Keratinocyte (primary cell): Measurements from ENCODE around the gene TOGARAM1. TPM values are rescaled to one million over a fixed set of nuclear protein-coding genes. Genes with fewer than 3 reads are reported as not detected.

Experiments used
- DNase-seq: peaks from one replicate; pipeline ENCODE4 v3.0.0-alpha.2; 2011; ENCODE audit warnings: low read depth, missing footprints, low spot score
- FAIRE-seq: peaks from 2 replicates; lab custom pipeline; 2011; peaks lifted over from hg19 to GRCh38; lab: Jason Lieb, UNC
- H2AFZ ChIP-seq: 2 replicates; pipeline ENCODE4 v1.6.0; 2012; ENCODE audit warnings: low read length, control low read depth, inconsistent platforms; ENCODE audit not compliant: control insufficient read depth
- H3K27ac ChIP-seq: 2 replicates; pipeline ENCODE4 v1.5.1; 2011; ENCODE audit warnings: low read length; ENCODE audit not compliant: control insufficient read depth, insufficient read depth
- H3K27me3 ChIP-seq: 3 replicates; pipeline ENCODE4 v1.6.0; 2011; ENCODE audit warnings: low read length; ENCODE audit not compliant: control insufficient read depth, insufficient read depth; ENCODE audit errors: extremely low read depth
- H3K36me3 ChIP-seq, 2 experiments: 2 replicates in 1 of 2; 3 replicates in 1 of 2; pipeline ENCODE4 v1.5.1; 2011; ENCODE audit warnings: low read length in 2 of 2, mild to moderate bottlenecking in 1 of 2; ENCODE audit not compliant: control insufficient read depth in 2 of 2, insufficient read depth in 2 of 2; ENCODE audit errors: extremely low read depth in 1 of 2
- H3K4me1 ChIP-seq: 3 replicates; pipeline ENCODE4 v1.5.1; 2011; ENCODE audit warnings: low read length; ENCODE audit not compliant: control insufficient read depth, insufficient read depth; ENCODE audit errors: extremely low read depth
- H3K4me2 ChIP-seq: 3 replicates; pipeline ENCODE4 v1.6.0; 2011; ENCODE audit warnings: low read depth, low read length; ENCODE audit not compliant: control insufficient read depth, insufficient read depth; ENCODE audit errors: extremely low read depth
- H3K4me3 ChIP-seq, 3 experiments: fragments of 200-600 bp in 1 of 3; sonication (generic) in 1 of 3; 2 replicates in 2 of 3; 3 replicates in 1 of 3; pipeline ENCODE4 v1.5.1; 2011 to 2016; ENCODE audit warnings: low read length in 3 of 3, mild to moderate bottlenecking in 3 of 3, control low read depth in 2 of 3, inconsistent platforms in 1 of 3, low read depth in 1 of 3, mixed read lengths in 1 of 3, mixed run types in 1 of 3, moderate library complexity in 1 of 3; ENCODE audit not compliant: control insufficient read depth in 2 of 3, insufficient read depth in 2 of 3; ENCODE audit errors: extremely low read depth in 1 of 3
- H3K79me2 ChIP-seq: 2 replicates; pipeline ENCODE4 v1.6.0; 2012; ENCODE audit warnings: low read length; ENCODE audit not compliant: control insufficient read depth, insufficient read depth
- H3K9ac ChIP-seq: 3 replicates; pipeline ENCODE4 v1.6.0; 2011; ENCODE audit warnings: low read length; ENCODE audit not compliant: control insufficient read depth, insufficient read depth; ENCODE audit errors: extremely low read depth
- H3K9me1 ChIP-seq: 3 replicates; pipeline ENCODE4 v1.6.0; 2011; ENCODE audit warnings: low read length; ENCODE audit not compliant: control insufficient read depth, insufficient read depth; ENCODE audit errors: extremely low read depth
- H3K9me3 ChIP-seq: 2 replicates; pipeline ENCODE4 v1.5.1; 2012; ENCODE audit warnings: low read depth, low read length; ENCODE audit not compliant: control insufficient read depth
- H4K20me1 ChIP-seq: 3 replicates; pipeline ENCODE4 v1.6.0; 2011; ENCODE audit warnings: low read length; ENCODE audit not compliant: control insufficient read depth, insufficient read depth; ENCODE audit errors: extremely low read depth
- CTCF ChIP-seq, 3 experiments: IDR thresholded peaks in 1 of 3; conservative IDR thresholded peaks in 1 of 3; optimal IDR thresholded peaks in 1 of 3; 2 replicates in 2 of 3; 3 replicates in 1 of 3; pipeline versions ENCODE3 to v1.5.1; 2011; ENCODE audit warnings: low read length in 3 of 3, mild to moderate bottlenecking in 3 of 3, moderate library complexity in 2 of 3, control low read depth in 1 of 3, inconsistent platforms in 1 of 3; ENCODE audit not compliant: insufficient read depth in 2 of 3; ENCODE audit errors: extremely low read depth in 1 of 3
- EZH2 ChIP-seq: IDR thresholded peaks from one replicate; pipeline ENCODE4 v1.6.1; 2012; ENCODE audit warnings: inconsistent platforms, mild to moderate bottlenecking, low read length, moderate library complexity
- dilution Hi-C: fragments of 300-500 bp; cut with MboI; formaldehyde crosslinking; loops from one replicate; pipeline ENCODE4 v1.7.0; 2020; ENCODE audit warnings: low sequenced_read_pairs; ENCODE audit not compliant: extremely low pct_ligation_motif_present
- polyA minus RNA-seq, 3 experiments: library from RNA; depleted of rRNA, polyadenylated mRNA; stranded (reverse); fragments of >200 nt; gene quantifications; 1 replicate in 1 of 3; 2 replicates in 1 of 3; 3 replicates in 1 of 3; pipeline ENCODE4 v1.2.3, GENCODE V29; 2011
- polyA plus RNA-seq, 5 experiments: library from polyadenylated mRNA; depleted of rRNA in 3 of 5; stranded (reverse) in 3 of 5; stranded (forward) in 1 of 5; unstranded in 1 of 5; fragments of >200 nt; gene quantifications; 1 replicate in 1 of 5; 2 replicates in 3 of 5; 3 replicates in 1 of 5; pipeline versions ENCODE4 v1.2.1 to v1.2.3, GENCODE V29; 2011 to 2012; ENCODE audit warnings: missing spikeins in 2 of 5, low read depth in 1 of 5, low replicate concordance in 1 of 5

The TOGARAM1 gene
- polyA plus RNA-seq (4.9 to 8.2 TPM (median 7.3 TPM) in 3 replicates), polyA minus RNA-seq (3.9 to 20.3 TPM (median 14.1 TPM) in 3 replicates)
- 2.9 TPM for polyA plus RNA-seq (2011; ENCODE audit: low read depth)
- polyA plus RNA-seq (2011; cell fraction: cytosol; rRNA removed), result 2.8 and 8.0 TPM in 2 replicates
- 9.4 and 9.9 TPM in 2 replicates for polyA plus RNA-seq (2011; cell fraction: nucleus; rRNA removed)
- 3.4 and 4.1 TPM in 2 replicates for polyA plus RNA-seq (2012; ENCODE audit: low replicate concordance)
- polyA minus RNA-seq (2011; cell fraction: cytosol; rRNA and poly(A)+ RNA removed), result 10.2 TPM
- 13.8 and 31.7 TPM in 2 replicates for polyA minus RNA-seq (2011; cell fraction: nucleus; rRNA and poly(A)+ RNA removed)

- dilution Hi-C loops, result no loop called here
- DNase-seq (peak; percentile 92), FAIRE-seq (peak; percentile 99)
- peaks cover 10% of the 10 kb centered on the region for H4K20me1 ChIP-seq
- H3K9me1 ChIP-seq, result peaks cover 4% of the 10 kb centered on the region
- H3K27me3 ChIP-seq, result no peaks in the 10 kb centered on the region
- TF ChIP-seq CTCF (optimal IDR thresholded peaks at IDR 0.05 in 1 of 3, IDR thresholded peaks at IDR 0.05 in 1 of 3, conservative IDR thresholded peaks at IDR 0.05 in 1 of 3; ENCODE audit: extremely low read depth in 1 of 3, insufficient read depth in 2 of 3, low read length in 3 of 3), result no peak
- TF ChIP-seq EZH2, result no peak
- peaks cover 27% of the 10 kb centered on the region for H3K4me1 ChIP-seq
- peak within 1 kb of the TSS; percentile 99 for H2AFZ ChIP-seq
- peak within 1 kb of the TSS; percentile 87 for H3K4me2 ChIP-seq
- peaks cover 86% of the 10 kb centered on the region for H3K79me2 ChIP-seq
- peak within 1 kb of the TSS; percentile 93 for H3K9ac ChIP-seq
- H3K36me3 ChIP-seq, result no peaks in the 10 kb centered on the region
- peak within 1 kb of the TSS; percentile 80 to 99 (median 98) for H3K4me3 ChIP-seq
- H3K27ac ChIP-seq, result peak within 1 kb of the TSS; percentile 96
- no peaks in the 10 kb centered on the region for H3K9me3 ChIP-seq
These were observed at the start of gene TOGARAM1, which contains the start of gene KLHL28 for GRCh38 chr14:44961554-44962333. TSS of gene TOGARAM1 (plus strand) at chr14:44962190. CDS start at chr14:44962422, 232 bp downstream. TSS of gene KLHL28 (minus strand) at chr14:44961947. CDS start at chr14:44945928, 16,019 bp downstream.

- H3K27me3 ChIP-seq, result peaks cover 9% of the 10 kb centered on the region
- H3K36me3 ChIP-seq, result no peaks in the 10 kb centered on the region
- TF ChIP-seq EZH2, result no peak
- no peak for TF ChIP-seq CTCF (optimal IDR thresholded peaks at IDR 0.05 in 1 of 3, IDR thresholded peaks at IDR 0.05 in 1 of 3, conservative IDR thresholded peaks at IDR 0.05 in 1 of 3; ENCODE audit: extremely low read depth in 1 of 3, insufficient read depth in 2 of 3, low read length in 3 of 3)
- no peak overlapping the region for H3K27ac ChIP-seq
- H3K9me3 ChIP-seq, result no peaks in the 10 kb centered on the region
- DNase-seq (no peak), FAIRE-seq (no peak)
- no peak overlapping the region for H3K4me3 ChIP-seq
- dilution Hi-C loops, result no loop called here
- no peak overlapping the region for H3K9ac ChIP-seq
- H3K4me2 ChIP-seq, result no peak overlapping the region
- no peaks in the 10 kb centered on the region for H3K9me1 ChIP-seq
- no peaks in the 10 kb centered on the region for H3K4me1 ChIP-seq
- H4K20me1 ChIP-seq, result no peaks in the 10 kb centered on the region
- no peaks in the 10 kb centered on the region for H3K79me2 ChIP-seq
- peak overlapping the region; percentile 81 for H2AFZ ChIP-seq
These were observed 47.1 kb upstream of the TOGARAM1 start for GRCh38 chr14:44914849-44915248.
